Activated CD8-positive, alpha-beta T cell treated with anti-CD3 and anti-CD28 coated beads for 36 hours (primary cell): Measurements from ENCODE around the gene BDKRB2. TPM values are rescaled to one million over a fixed set of nuclear protein-coding genes. Genes with fewer than 3 reads are reported as not detected.

ENCODE experiments used
- ATAC-seq: fragments of 200-7000 bp; cut with Tn5 transposase; one replicate; pipeline ENCODE4 v1.10.0; 2021; ENCODE audit warnings: mild to moderate bottlenecking, moderate library complexity
- CTCF ChIA-PET: fragments of 350-600 bp; sonication (Branson Sonifier 250); formaldehyde crosslinking; loops from one replicate; lab custom pipeline; 2021; ENCODE audit warnings: antibody characterized with exemption; lab: Charles Lee
- POLR2A ChIA-PET: fragments of 350-600 bp; sonication (Branson Sonifier 250); formaldehyde crosslinking; loops from one replicate; lab custom pipeline; 2021; ENCODE audit warnings: antibody characterized with exemption; lab: Charles Lee
- DNase-seq: peaks from one replicate; pipeline ENCODE4 v3.0.0-alpha.2; 2020
- H3K27ac Mint-ChIP-seq: one replicate; pipeline ENCODE4 v1.8.0; 2021; ENCODE audit warnings: mild to moderate bottlenecking, mixed read lengths
- H3K27me3 Mint-ChIP-seq: one replicate; pipeline ENCODE4 v1.8.0; 2021; ENCODE audit warnings: mixed read lengths
- H3K36me3 Mint-ChIP-seq: one replicate; pipeline ENCODE4 v1.8.0; 2021; ENCODE audit warnings: low read depth, mixed read lengths
- H3K4me1 Mint-ChIP-seq: one replicate; pipeline ENCODE4 v1.8.0; 2021; ENCODE audit warnings: low read depth, mixed read lengths
- H3K4me3 Mint-ChIP-seq: one replicate; pipeline ENCODE4 v1.8.0; 2021; ENCODE audit warnings: mild to moderate bottlenecking, moderate library complexity, mixed read lengths
- H3K9me3 Mint-ChIP-seq: one replicate; pipeline ENCODE4 v1.8.0; 2021; ENCODE audit warnings: mixed read lengths
- intact Hi-C: fragments of 100-400 bp; cut with micrococcal nuclease; formaldehyde crosslinking; loops from one replicate; pipeline ENCODE4 v1.10.0; 2022
- total RNA-seq, 2 experiments: library from RNA; stranded (reverse); gene quantifications; one replicate each; pipeline ENCODE4 v1.2.3, GENCODE V29; 2021
- TF ChIP-seq, protein P1 (sequence below): fragments of 200-600 bp; IDR thresholded peaks from one replicate; pipeline ENCODE4 v1.8.0; 2022; ENCODE audit warnings: antibody characterized with exemption, mild to moderate bottlenecking

Gene BDKRB2
- total RNA-seq, 2 experiments from 2014 or later, result not detected

DNA sequence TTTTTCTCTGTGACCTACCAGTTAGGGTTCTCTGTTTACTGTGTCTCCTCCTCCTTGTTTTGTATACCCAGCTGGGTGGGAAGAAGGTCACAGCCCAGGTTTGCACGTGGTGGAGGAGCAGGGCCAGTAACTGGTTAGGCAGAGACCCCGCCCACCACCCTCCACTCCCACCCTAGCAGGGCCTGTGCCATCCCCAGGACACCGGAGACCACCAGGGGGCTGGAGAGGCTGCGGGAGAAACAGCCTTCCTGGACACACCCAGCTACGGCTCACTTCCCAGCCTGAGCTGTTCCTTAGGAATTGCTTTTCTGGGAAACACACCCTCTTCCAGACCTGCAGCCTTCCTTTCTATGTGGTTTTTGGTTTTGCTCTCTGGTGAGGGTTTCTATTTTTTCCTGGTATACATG, 21.1 kb downstream of the BDKRB2 start:
- intact Hi-C loops, result no loop called here
- no peaks in the 10 kb centered on the region for H3K9me3 Mint-ChIP-seq
- TF ChIP-seq, protein P1, sequence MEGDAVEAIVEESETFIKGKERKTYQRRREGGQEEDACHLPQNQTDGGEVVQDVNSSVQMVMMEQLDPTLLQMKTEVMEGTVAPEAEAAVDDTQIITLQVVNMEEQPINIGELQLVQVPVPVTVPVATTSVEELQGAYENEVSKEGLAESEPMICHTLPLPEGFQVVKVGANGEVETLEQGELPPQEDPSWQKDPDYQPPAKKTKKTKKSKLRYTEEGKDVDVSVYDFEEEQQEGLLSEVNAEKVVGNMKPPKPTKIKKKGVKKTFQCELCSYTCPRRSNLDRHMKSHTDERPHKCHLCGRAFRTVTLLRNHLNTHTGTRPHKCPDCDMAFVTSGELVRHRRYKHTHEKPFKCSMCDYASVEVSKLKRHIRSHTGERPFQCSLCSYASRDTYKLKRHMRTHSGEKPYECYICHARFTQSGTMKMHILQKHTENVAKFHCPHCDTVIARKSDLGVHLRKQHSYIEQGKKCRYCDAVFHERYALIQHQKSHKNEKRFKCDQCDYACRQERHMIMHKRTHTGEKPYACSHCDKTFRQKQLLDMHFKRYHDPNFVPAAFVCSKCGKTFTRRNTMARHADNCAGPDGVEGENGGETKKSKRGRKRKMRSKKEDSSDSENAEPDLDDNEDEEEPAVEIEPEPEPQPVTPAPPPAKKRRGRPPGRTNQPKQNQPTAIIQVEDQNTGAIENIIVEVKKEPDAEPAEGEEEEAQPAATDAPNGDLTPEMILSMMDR, result no peak
- peaks cover 14% of the 10 kb centered on the region for H3K27me3 Mint-ChIP-seq
- CTCF ChIA-PET, result no interaction called here
- no peaks in the 10 kb centered on the region for H3K4me1 Mint-ChIP-seq
- DNase-seq, result no peak
- POLR2A ChIA-PET, result no interaction called here
- H3K4me3 Mint-ChIP-seq, result no peak overlapping the region
- no peak for ATAC-seq
- no peaks in the 10 kb centered on the region for H3K36me3 Mint-ChIP-seq
- no peak overlapping the region for H3K27ac Mint-ChIP-seq

DNA sequence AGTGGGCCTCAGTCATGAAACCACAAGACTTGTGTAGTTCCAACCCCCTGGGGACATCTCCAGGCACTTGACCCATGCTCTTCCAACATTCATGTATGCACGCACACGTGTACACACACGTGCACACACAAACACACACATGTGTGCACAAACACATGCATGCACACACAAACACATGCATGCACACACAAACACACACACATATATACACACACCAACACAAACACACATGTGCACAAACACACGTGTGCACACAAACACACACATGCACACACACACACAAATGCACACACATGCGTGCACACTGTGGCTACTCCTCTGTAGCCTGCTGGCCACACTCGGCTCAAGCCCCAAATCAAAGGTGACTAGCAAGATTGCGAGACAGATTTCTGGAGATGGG, 22.8 kb downstream of the BDKRB2 start:
- ATAC-seq (no peak), DNase-seq (no peak)
- TF ChIP-seq, protein P1, result no peak
- Mint-ChIP-seq H3K4me1 (no peaks in the 10 kb centered on the region), H3K27me3 (peaks cover 8% of the 10 kb centered on the region), H3K9me3 (no peaks in the 10 kb centered on the region), H3K36me3 (no peaks in the 10 kb centered on the region), H3K4me3 (no peak overlapping the region), H3K27ac (no peak overlapping the region)
- ChIA-PET POLR2A (no interaction called here), CTCF (no interaction called here)
- intact Hi-C loops, result no loop called here

DNA sequence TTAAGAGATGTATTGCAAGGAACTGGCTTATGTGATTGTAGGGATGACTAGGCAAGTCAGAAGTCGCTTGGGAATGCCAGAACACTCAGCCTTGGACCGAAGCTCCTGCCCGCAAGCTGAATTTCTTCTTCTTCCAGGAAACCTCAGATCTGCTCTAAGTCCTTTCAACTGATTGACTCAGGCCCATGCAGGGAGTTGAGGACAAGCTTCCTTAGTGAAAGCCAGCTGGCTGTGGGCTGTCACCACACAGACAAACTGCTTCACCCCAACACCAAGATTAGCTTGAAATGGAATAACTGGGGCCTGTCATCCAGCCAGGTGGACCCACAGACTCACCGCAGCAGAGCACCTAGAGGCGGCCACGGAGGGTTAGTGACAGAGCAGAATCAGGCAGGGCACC, 24.7 kb downstream of the BDKRB2 start:
- Mint-ChIP-seq H3K27me3 (peaks cover 8% of the 10 kb centered on the region), H3K4me1 (no peaks in the 10 kb centered on the region), H3K4me3 (no peak overlapping the region), H3K36me3 (no peaks in the 10 kb centered on the region), H3K9me3 (no peaks in the 10 kb centered on the region), H3K27ac (no peak overlapping the region)
- no peak for DNase-seq
- TF ChIP-seq, protein P1, result no peak
- ChIA-PET CTCF (no interaction called here), POLR2A (no interaction called here)
- intact Hi-C loops, result no loop called here
- ATAC-seq, result no peak

DNA sequence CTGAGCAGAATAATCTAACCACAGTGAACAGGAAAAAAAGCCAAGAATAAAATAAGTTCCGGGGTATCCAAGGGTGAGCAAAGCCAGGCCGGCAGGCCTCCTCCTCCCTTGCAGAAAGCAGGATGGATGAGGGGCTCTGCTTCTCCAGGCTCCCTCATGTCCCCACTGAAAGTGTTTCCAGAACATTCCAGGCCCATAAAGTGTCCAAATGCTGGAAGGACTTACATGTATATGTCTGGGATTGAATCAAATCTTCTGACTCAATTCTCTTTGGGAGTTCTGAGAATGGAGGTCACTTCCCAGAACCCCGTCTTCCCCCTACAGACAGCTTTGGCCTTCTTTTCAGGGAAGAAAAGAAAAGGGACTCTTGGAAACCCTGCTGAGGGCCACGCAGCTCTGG, 26.4 kb downstream of the BDKRB2 start:
- ATAC-seq, result no peak
- CTCF ChIA-PET, result interaction anchor here (1.1 kb wide), 1 partner anchor 29 kb away, joined by 3 read pairs; no protein-coding TSS in a partner anchor
- H3K27ac Mint-ChIP-seq, result no peak overlapping the region
- H3K27me3 Mint-ChIP-seq, result peaks cover 8% of the 10 kb centered on the region
- DNase-seq, result no peak
- no peaks in the 10 kb centered on the region for H3K36me3 Mint-ChIP-seq
- intact Hi-C loops, result no loop called here
- H3K4me3 Mint-ChIP-seq, result no peak overlapping the region
- H3K4me1 Mint-ChIP-seq, result no peaks in the 10 kb centered on the region
- POLR2A ChIA-PET, result no interaction called here
- no peaks in the 10 kb centered on the region for H3K9me3 Mint-ChIP-seq
- TF ChIP-seq, protein P1, result no peak

DNA sequence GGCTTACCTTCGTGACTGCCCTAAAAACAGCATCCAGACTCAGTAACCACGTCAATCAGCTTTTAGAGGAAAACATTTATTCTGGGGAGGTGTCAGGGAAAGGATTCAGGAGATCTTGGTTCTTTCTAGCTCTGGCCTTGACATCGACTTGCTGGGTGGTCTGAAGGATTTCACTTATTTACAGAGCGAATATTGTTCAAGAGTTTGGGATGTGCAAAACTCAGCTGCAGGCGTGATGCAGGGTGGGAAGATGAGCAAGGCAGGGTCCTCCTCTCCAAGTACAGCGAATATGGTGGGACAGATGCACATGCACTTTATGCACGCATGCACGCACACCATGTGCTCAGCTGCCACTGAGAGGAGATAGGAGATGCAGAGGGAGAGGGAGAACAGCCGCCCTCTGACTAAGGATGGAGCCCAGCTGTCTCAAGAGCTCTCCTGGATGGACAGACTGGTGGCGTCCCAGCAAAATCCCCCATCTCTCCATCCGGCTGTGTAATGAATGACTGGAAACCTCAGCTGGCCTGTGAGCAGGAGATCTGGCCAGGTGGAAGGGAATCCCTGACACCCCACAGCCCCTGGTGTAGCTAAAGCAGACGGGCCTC, 27.0 kb downstream of the BDKRB2 start:
- CTCF ChIA-PET, result interaction anchor here (0.7 to 1.3 kb wide), 3 partner anchors 28 to 131 kb away, joined by 3 to 4 read pairs (median 3); no protein-coding TSS in a partner anchor
- POLR2A ChIA-PET, result interaction anchor here (0.6 kb wide), 1 partner anchor 232 kb away, joined by 3 read pairs; no protein-coding TSS in a partner anchor
- intact Hi-C loops, result no loop called here

More for the DNA sequence above, 27.0 kb downstream of the BDKRB2 start:
- Mint-ChIP-seq H3K4me1 (no peaks in the 10 kb centered on the region), H3K4me3 (no peak overlapping the region), H3K27me3 (peaks cover 8% of the 10 kb centered on the region), H3K27ac (no peak overlapping the region), H3K9me3 (no peaks in the 10 kb centered on the region), H3K36me3 (no peaks in the 10 kb centered on the region)
- DNase-seq (no peak), ATAC-seq (no peak)
- TF ChIP-seq, protein P1, result no peak
